ENCODE data around the gene BIRC2. TPM values are rescaled to one million over a fixed set of nuclear protein-coding genes. Genes with fewer than 3 reads are reported as not detected.

Gene BIRC2
- total RNA-seq, 4 donors from 2014 or later = 40.1 to 106 (median 53.5) TPM

Small RNAs within 50 kb of the gene (small RNA-seq; reads per million reads assigned to genes)
- gene AP000942.3 = not detected
- not detected for gene AP000942.4
- not detected for gene RNU6-952P

Other genes with a start within 250 kb of the BIRC2 start
- gene YAP1, start 236.8 kb upstream of the BIRC2 start, total RNA-seq = 100 to 1,000 TPM; 168 to 230 (median 194) TPM
- 100 to 1,000 TPM in 1 of 4 donors, 10 to 100 TPM in 1, 1 to 10 TPM in 2; 1.5 to 102 (median 8.7) TPM for gene BIRC3, start 29.7 kb upstream of the BIRC2 start, total RNA-seq
- 100 to 1,000 TPM; 187 to 522 (median 260) TPM for gene TMEM123, start 105.6 kb downstream of the BIRC2 start, total RNA-seq
- gene MMP7, start 183.5 kb downstream of the BIRC2 start, total RNA-seq = 10 to 100 TPM in 3 of 4 donors, 1 to 10 TPM in 1; 7.2 to 40.5 (median 14.6) TPM